Mesendoderm (in vitro differentiated cells): Measurements from ENCODE around the gene KDELR3.

Source experiments
- DNase-seq: peaks from one replicate; pipeline ENCODE4 v3.0.0; 2013
- H2AK5ac ChIP-seq: 2 replicates; pipeline ENCODE4 v1.6.1; 2013; ENCODE audit warnings: low read length, inconsistent platforms
- H2BK120ac ChIP-seq: 2 replicates; pipeline ENCODE4 v1.6.1; 2013; ENCODE audit warnings: low read depth, mild to moderate bottlenecking, low read length, moderate library complexity, mixed read lengths
- H2BK15ac ChIP-seq: replicated peaks from 2 replicates; pipeline ENCODE4 v1.6.1; 2013; ENCODE audit warnings: low read depth, mild to moderate bottlenecking, moderate library complexity
- H2BK5ac ChIP-seq: 2 replicates; pipeline ENCODE4 v1.6.1; 2013; ENCODE audit warnings: low read length, inconsistent platforms
- H3K18ac ChIP-seq: 2 replicates; pipeline ENCODE4 v1.6.1; 2013; ENCODE audit warnings: mild to moderate bottlenecking, low read length, mixed read lengths
- H3K23ac ChIP-seq: one replicate; pipeline ENCODE4 v1.6.1; 2013; ENCODE audit warnings: low read length
- H3K27ac ChIP-seq: 2 replicates; pipeline ENCODE4 v1.5.1; 2013; ENCODE audit warnings: low read depth, mild to moderate bottlenecking, inconsistent platforms, low read length, moderate library complexity
- H3K27me3 ChIP-seq: 2 replicates; pipeline ENCODE4 v1.6.1; 2013; ENCODE audit warnings: low read length, control low read depth, mild to moderate bottlenecking, inconsistent platforms; ENCODE audit not compliant: insufficient read depth, poor library complexity
- H3K36me3 ChIP-seq: 2 replicates; pipeline ENCODE4 v1.6.1; 2013; ENCODE audit warnings: low read length, inconsistent platforms; ENCODE audit not compliant: control insufficient read depth, insufficient read depth
- H3K4ac ChIP-seq: one replicate; pipeline ENCODE4 v1.6.1; 2013; ENCODE audit warnings: low read depth, mild to moderate bottlenecking, low read length, moderate library complexity
- H3K4me1 ChIP-seq: 2 replicates; pipeline ENCODE4 v1.6.1; 2013; ENCODE audit warnings: low read depth, low read length, inconsistent platforms; ENCODE audit not compliant: control insufficient read depth
- H3K4me2 ChIP-seq: 2 replicates; pipeline ENCODE4 v1.6.1; 2013; ENCODE audit warnings: low read length
- H3K4me3 ChIP-seq: 2 replicates; pipeline ENCODE4 v1.5.1; 2013; ENCODE audit warnings: mild to moderate bottlenecking, low read length
- H3K56ac ChIP-seq: one replicate; pipeline ENCODE4 v1.6.1; 2013; ENCODE audit warnings: low read length
- H3K79me1 ChIP-seq: 2 replicates; pipeline ENCODE4 v1.6.1; 2013; ENCODE audit warnings: low read length, inconsistent platforms
- H3K79me2 ChIP-seq: 2 replicates; pipeline ENCODE4 v1.6.1; 2013; ENCODE audit warnings: mild to moderate bottlenecking, low read length; ENCODE audit not compliant: control insufficient read depth, insufficient read depth
- H3K9ac ChIP-seq: 2 replicates; pipeline ENCODE4 v1.6.1; 2013; ENCODE audit warnings: low read length, inconsistent platforms
- H4K5ac ChIP-seq: one replicate; pipeline ENCODE4 v1.6.1; 2013; ENCODE audit warnings: low read length
- H4K8ac ChIP-seq: one replicate; pipeline ENCODE4 v1.6.1; 2013; ENCODE audit warnings: low read depth, mild to moderate bottlenecking, control low read depth, low read length, moderate library complexity
- WGBS: extraction: QIAGEN DNeasy Blood & Tissue Kit; methylation state at CpG from one replicate; pipeline ENCODE4 v1.1.7; 2013; ENCODE audit warnings: low lambda C conversion rate, missing lambda C conversion rate; ENCODE audit not compliant: insufficient coverage; ENCODE audit errors: extremely low coverage; 5-methylcytosine and 5-hydroxymethylcytosine counted together

The KDELR3 gene

GRCh38 chr22:38510416-38510970, 42.6 kb downstream of the KDELR3 start:
- Histone ChIP-seq H2BK5ac (no peak overlapping the region), H2AK5ac (no peak overlapping the region), H3K9ac (no peak overlapping the region), H2BK120ac (no peak overlapping the region), H3K4ac (no peak overlapping the region), H3K79me2 (peaks cover 6% of the 10 kb centered on the region), H3K27me3 (no peaks in the 10 kb centered on the region), H4K8ac (no peak overlapping the region), H3K27ac (no peak overlapping the region), H3K4me1 (peaks cover 3% of the 10 kb centered on the region), H4K5ac (no peak overlapping the region), H3K23ac (no peak overlapping the region), H3K36me3 (no peaks in the 10 kb centered on the region), H3K56ac (no peak overlapping the region), H3K79me1 (no peaks in the 10 kb centered on the region), H3K18ac (no peak overlapping the region), H3K4me2 (no peak overlapping the region), H3K4me3 (no peak overlapping the region), H2BK15ac (no peak overlapping the region)
- no peak for DNase-seq
- WGBS: no CpG with 5 or more reads among the region's 5 CpGs

GRCh38 chr22:38513063-38513462, 45.2 kb downstream of the KDELR3 start:
- Histone ChIP-seq H3K79me2 (no peaks in the 10 kb centered on the region), H3K4me2 (no peak overlapping the region), H3K4me1 (no peaks in the 10 kb centered on the region), H4K5ac (no peak overlapping the region), H3K9ac (no peak overlapping the region), H2BK120ac (no peak overlapping the region), H2BK5ac (no peak overlapping the region), H4K8ac (no peak overlapping the region), H3K23ac (no peak overlapping the region), H2AK5ac (no peak overlapping the region), H3K4me3 (no peak overlapping the region), H2BK15ac (no peak overlapping the region), H3K36me3 (no peaks in the 10 kb centered on the region), H3K4ac (no peak overlapping the region), H3K18ac (no peak overlapping the region), H3K27ac (no peak overlapping the region), H3K56ac (no peak overlapping the region), H3K27me3 (no peaks in the 10 kb centered on the region), H3K79me1 (no peaks in the 10 kb centered on the region)
- no CpG with 5 or more reads among the region's 1 CpG for WGBS
- peak; percentile 65 for DNase-seq

GRCh38 chr22:38518620-38519019, 50.7 kb downstream of the KDELR3 start:
- Histone ChIP-seq H3K4me2 (no peak overlapping the region), H3K4me3 (no peak overlapping the region), H2AK5ac (no peak overlapping the region), H3K18ac (no peak overlapping the region), H2BK120ac (no peak overlapping the region), H3K4ac (peak overlapping the region; percentile 36), H3K4me1 (no peaks in the 10 kb centered on the region), H3K23ac (no peak overlapping the region), H3K9ac (no peak overlapping the region), H3K79me1 (no peaks in the 10 kb centered on the region), H3K27ac (no peak overlapping the region), H3K27me3 (no peaks in the 10 kb centered on the region), H2BK5ac (no peak overlapping the region), H4K8ac (no peak overlapping the region), H3K79me2 (no peaks in the 10 kb centered on the region), H3K36me3 (no peaks in the 10 kb centered on the region), H3K56ac (no peak overlapping the region), H4K5ac (no peak overlapping the region), H2BK15ac (no peak overlapping the region)
- no CpG with 5 or more reads among the region's 4 CpGs for WGBS
- no peak for DNase-seq

GRCh38 chr22:38519453-38520250, 51.8 kb downstream of the KDELR3 start:
- H3K4me2 ChIP-seq: no peak overlapping the region
- H3K4me3 ChIP-seq: no peak overlapping the region
- no peaks in the 10 kb centered on the region for H3K79me1 ChIP-seq
- no peak overlapping the region for H4K5ac ChIP-seq
- DNase-seq: no peak
- H3K4ac ChIP-seq: no peak overlapping the region
- H3K27me3 ChIP-seq: no peaks in the 10 kb centered on the region
- no peaks in the 10 kb centered on the region for H3K4me1 ChIP-seq
- no peak overlapping the region for H2BK120ac ChIP-seq
- no peak overlapping the region for H3K18ac ChIP-seq
- WGBS: no CpG with 5 or more reads among the region's 2 CpGs
- H3K9ac ChIP-seq: no peak overlapping the region
- no peak overlapping the region for H2BK5ac ChIP-seq
- H3K79me2 ChIP-seq: no peaks in the 10 kb centered on the region
- no peak overlapping the region for H3K27ac ChIP-seq
- no peak overlapping the region for H3K56ac ChIP-seq
- H2AK5ac ChIP-seq: no peak overlapping the region
- H3K36me3 ChIP-seq: no peaks in the 10 kb centered on the region
- no peak overlapping the region for H2BK15ac ChIP-seq
- no peak overlapping the region for H4K8ac ChIP-seq
- H3K23ac ChIP-seq: no peak overlapping the region

- H3K27me3 ChIP-seq: no peaks in the 10 kb centered on the region
- H2BK5ac ChIP-seq: no peak overlapping the region
- H3K79me1 ChIP-seq: no peaks in the 10 kb centered on the region
- no peak overlapping the region for H3K18ac ChIP-seq
- H3K56ac ChIP-seq: no peak overlapping the region
- DNase-seq: no peak
- H3K36me3 ChIP-seq: no peaks in the 10 kb centered on the region
- no peak overlapping the region for H3K27ac ChIP-seq
- no peak overlapping the region for H2BK120ac ChIP-seq
- no peak overlapping the region for H4K5ac ChIP-seq
- H3K23ac ChIP-seq: no peak overlapping the region
- no peak overlapping the region for H2BK15ac ChIP-seq
- WGBS: no CpG with 5 or more reads among the region's 3 CpGs
- H3K9ac ChIP-seq: no peak overlapping the region
- H3K79me2 ChIP-seq: no peaks in the 10 kb centered on the region
- H3K4me3 ChIP-seq: no peak overlapping the region
- H4K8ac ChIP-seq: no peak overlapping the region
- H3K4ac ChIP-seq: no peak overlapping the region
- H3K4me2 ChIP-seq: no peak overlapping the region
- H3K4me1 ChIP-seq: no peaks in the 10 kb centered on the region
- H2AK5ac ChIP-seq: no peak overlapping the region
Measured at GRCh38 chr22:38523029-38523428, 55.1 kb downstream of the KDELR3 start.
